ENCODE data around the gene RHBG. TPM values are rescaled to one million over a fixed set of nuclear protein-coding genes. Genes with fewer than 3 reads are reported as not detected.

Gene RHBG
- total RNA-seq, 1 donor = not detected

- peak; percentile 85 for TF ChIP-seq CTCF (IDR thresholded peaks at IDR 0.05; ENCODE audit: insufficient read depth, low read length)
- DNase-seq (ENCODE audit: low read depth) = peak; percentile 69
- H3K4me3 ChIP-seq (ENCODE audit: low read depth, low read length) = no peak overlapping the region
Observed at GRCh38 chr1:156385534-156386031, 16.6 kb downstream of the RHBG start.

DNA sequence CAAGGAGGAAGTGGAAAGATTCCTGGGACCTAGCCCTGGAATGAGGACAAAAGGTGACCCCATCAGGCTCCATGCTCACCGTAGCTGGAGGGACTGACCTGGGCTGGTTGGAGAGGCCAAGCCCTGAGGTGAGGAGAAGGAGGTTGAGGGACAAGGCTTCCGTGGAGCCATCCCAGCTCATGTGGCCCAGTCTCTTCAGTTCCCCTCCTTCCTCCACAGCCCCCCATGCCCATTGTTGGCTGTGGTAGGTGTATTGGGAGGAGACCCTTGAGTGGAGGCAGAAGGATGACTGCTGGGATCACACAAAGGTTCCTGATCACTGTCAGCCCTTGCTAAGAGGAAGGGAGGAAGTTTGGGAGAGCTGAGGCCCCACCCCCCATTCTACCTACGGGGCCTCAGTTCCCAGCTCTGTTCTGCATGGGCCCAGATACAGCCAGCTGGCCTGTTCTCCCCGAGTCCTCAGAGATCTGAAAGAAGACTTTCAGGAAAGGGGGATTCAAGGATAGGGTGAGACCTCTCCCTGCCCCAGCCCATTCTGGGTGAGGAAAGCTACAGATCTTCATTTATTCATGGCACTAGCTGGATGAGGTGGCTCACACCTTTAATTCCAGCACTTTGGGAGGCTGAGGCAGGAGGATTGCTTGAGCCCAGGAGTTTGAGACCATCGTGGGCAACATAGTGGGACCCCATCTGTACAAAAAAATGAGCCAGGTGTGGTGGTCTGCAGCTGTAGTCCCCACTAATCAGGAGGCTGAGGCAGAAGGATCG lies 17.3 kb downstream of the RHBG start:
- no peak for DNase-seq (ENCODE audit: low read depth)
- H3K4me3 ChIP-seq (ENCODE audit: low read depth, low read length) = no peak overlapping the region
- no peak for TF ChIP-seq CTCF (IDR thresholded peaks at IDR 0.05; ENCODE audit: insufficient read depth, low read length)

GRCh38 chr1:156386949-156387869 lies 18.2 kb downstream of the RHBG start:
- no peak overlapping the region for H3K4me3 ChIP-seq (ENCODE audit: low read depth, low read length)
- no peak for DNase-seq (ENCODE audit: low read depth)
- TF ChIP-seq CTCF (IDR thresholded peaks at IDR 0.05; ENCODE audit: insufficient read depth, low read length) = no peak

GRCh38 chr1:156387870-156388173 lies 18.8 kb downstream of the RHBG start:
- H3K4me3 ChIP-seq (ENCODE audit: low read depth, low read length) = no peak overlapping the region
- no peak for TF ChIP-seq CTCF (IDR thresholded peaks at IDR 0.05; ENCODE audit: insufficient read depth, low read length)
- DNase-seq (ENCODE audit: low read depth) = no peak

DNA sequence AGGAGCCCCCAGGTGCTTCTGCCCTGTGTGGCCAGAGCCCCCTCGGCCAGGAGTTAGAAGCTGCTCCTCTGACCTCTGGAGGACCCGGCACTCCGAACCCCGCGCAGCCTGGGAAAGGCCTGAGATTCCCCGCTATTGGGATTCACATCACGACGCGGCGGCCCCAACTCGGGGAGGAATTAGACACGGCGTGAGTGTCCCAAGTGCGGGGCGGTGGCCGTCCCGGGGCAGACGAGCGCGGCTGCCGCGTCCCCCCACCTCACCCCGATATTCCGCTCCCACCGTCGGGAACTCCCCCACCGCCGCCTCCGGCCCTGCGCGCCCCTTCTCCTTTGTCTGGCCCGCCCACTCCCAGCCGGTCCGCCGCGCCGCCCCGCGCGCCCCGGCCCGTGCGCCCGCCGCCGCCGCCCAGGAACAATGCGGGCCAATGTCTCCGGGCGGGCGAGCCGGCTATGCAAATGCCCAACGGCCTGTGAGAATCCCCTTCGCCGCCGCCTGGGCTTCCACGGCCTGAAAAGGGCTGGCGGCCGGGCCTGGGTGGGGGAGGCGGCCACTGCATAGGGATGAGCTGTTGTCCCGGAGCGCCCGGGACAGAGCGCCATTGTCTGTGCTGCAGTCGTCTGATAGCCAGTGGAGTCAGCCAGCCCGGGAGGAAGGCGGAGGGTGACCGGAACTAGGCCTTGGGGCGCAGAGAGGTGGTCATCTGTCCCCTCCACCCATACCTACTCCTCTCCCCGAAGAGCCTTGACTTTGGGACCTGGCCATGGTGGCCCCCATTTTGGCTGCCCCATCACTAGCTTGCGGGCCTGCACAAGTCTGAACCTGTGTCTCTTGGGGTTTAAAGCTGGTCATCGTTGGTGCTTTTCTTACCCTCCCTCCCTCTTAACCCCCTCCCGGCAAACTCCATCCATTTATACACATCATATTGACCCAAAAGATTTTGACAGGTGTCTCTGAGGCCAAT lies 19.4 kb downstream of the RHBG start:
- no peak for TF ChIP-seq CTCF (IDR thresholded peaks at IDR 0.05; ENCODE audit: insufficient read depth, low read length)
- DNase-seq (ENCODE audit: low read depth) = no peak
- H3K4me3 ChIP-seq (ENCODE audit: low read depth, low read length) = no peak overlapping the region

GRCh38 chr1:156389311-156389710 lies 20.3 kb downstream of the RHBG start:
- no peak for TF ChIP-seq CTCF (IDR thresholded peaks at IDR 0.05; ENCODE audit: insufficient read depth, low read length)
- DNase-seq (ENCODE audit: low read depth) = no peak
- H3K4me3 ChIP-seq (ENCODE audit: low read depth, low read length) = no peak overlapping the region
